K562 (cell line): ENCODE results near the gene PRSS21. TPM values are rescaled to one million over a fixed set of nuclear protein-coding genes. Genes with fewer than 3 reads are reported as not detected.

ENCODE experiments used
- AFF1 ChIP-seq, 2 experiments: fragments of 450-650 bp; IDR thresholded peaks; 2 replicates each; pipeline ENCODE4 v1.6.1; 2018; ENCODE audit warnings: mild to moderate bottlenecking in 2 of 2, low read depth in 1 of 2; ENCODE audit not compliant: partially characterized antibody in 2 of 2
- BRD4 ChIP-seq: fragments of 200-600 bp; sonication (generic); IDR thresholded peaks from 2 replicates; pipeline ENCODE4 v1.6.1; 2017; ENCODE audit warnings: inconsistent platforms
- CHCHD3 ChIP-seq: fragments of 250-450 bp; sonication (Bioruptor Pico); IDR thresholded peaks from 2 replicates; pipeline ENCODE4 v2.1.2; 2022; ENCODE audit warnings: mild to moderate bottlenecking
- EP300 ChIP-seq: IDR thresholded peaks from 2 replicates; pipeline ENCODE4 v1.6.1; 2012; ENCODE audit warnings: low read length, improper control_type of control experiment
- FOXK2 ChIP-seq, 2 experiments: fragments of 450-650 bp; IDR thresholded peaks in 1 of 2; conservative IDR thresholded peaks in 1 of 2; 2 replicates each; pipeline ENCODE4 v1.6.1; 2016; ENCODE audit warnings: low read depth in 2 of 2, mild to moderate bottlenecking in 1 of 2
- HMG20A ChIP-seq: fragments of 450-650 bp; formaldehyde crosslinking; conservative IDR thresholded peaks from 2 replicates; pipeline ENCODE4 v1.4.0; 2020; ENCODE audit warnings: mild to moderate bottlenecking, mixed read lengths
- IRF2 ChIP-seq: sonication (generic); formaldehyde crosslinking; IDR thresholded peaks from 2 replicates; pipeline ENCODE4 v1.8.1; 2022; ENCODE audit warnings: mild to moderate bottlenecking, missing genetic modification reagents
- KLF6 ChIP-seq: fragments of 250-450 bp; sonication (Bioruptor Pico); IDR thresholded peaks from 2 replicates; pipeline ENCODE4 v1.4.0; 2020; ENCODE audit warnings: mild to moderate bottlenecking, moderate library complexity, borderline replicate concordance
- LEF1 ChIP-seq: fragments of 450-650 bp; IDR thresholded peaks from 2 replicates; pipeline ENCODE4 v1.6.1; 2016; ENCODE audit warnings: mild to moderate bottlenecking
- NCOA2 ChIP-seq, 2 experiments: fragments of 450-650 bp; IDR thresholded peaks; 2 replicates each; pipeline ENCODE4 v1.6.1; 2018; ENCODE audit warnings: mild to moderate bottlenecking in 2 of 2, moderate library complexity in 1 of 2; ENCODE audit not compliant: partially characterized antibody in 2 of 2
- PHB2 ChIP-seq: fragments of 450-650 bp; IDR thresholded peaks from 2 replicates; pipeline ENCODE4 v1.6.1; 2017; ENCODE audit warnings: low read depth
- PML ChIP-seq: IDR thresholded peaks from 2 replicates; pipeline ENCODE4 v1.6.1; 2012; ENCODE audit warnings: low read length, inconsistent platforms
- RFX5 ChIP-seq: IDR thresholded peaks from 2 replicates; pipeline ENCODE4 v1.6.1; 2011; ENCODE audit warnings: low read depth, mild to moderate bottlenecking, improper control_type of control experiment, low read length
- RUNX1 ChIP-seq: sonication (generic); IDR thresholded peaks from 2 replicates; pipeline ENCODE4 v1.6.1; 2016; ENCODE audit warnings: antibody characterized with exemption, low read depth
- SRSF9 ChIP-seq: fragments of 200-400 bp; formaldehyde crosslinking; IDR thresholded peaks from 2 replicates; pipeline ENCODE4 v1.6.1; 2017; ENCODE audit warnings: low read depth, low read length, borderline replicate concordance
- ZNF431 ChIP-seq: sonication (generic); formaldehyde crosslinking; IDR thresholded peaks from 2 replicates; pipeline ENCODE4 v1.8.0; 2022; ENCODE audit warnings: mild to moderate bottlenecking, missing genetic modification reagents
- ZNF766 ChIP-seq: fragments of 200-800 bp; sonication (Bioruptor generic); conservative IDR thresholded peaks from 2 replicates; pipeline ENCODE4 v1.6.1; 2016; ENCODE audit warnings: missing genetic modification characterization, missing compliant biosample characterization
- polyA plus RNA-seq, 8 experiments: library from polyadenylated mRNA; depleted of rRNA in 4 of 8; stranded (reverse) in 5 of 8; unstranded in 3 of 8; fragments of >200 nt; fragmentation: Nextera tagmentation in 2 of 8; fragmentation: Illumina TruSeq in 1 of 8; extraction: Ambion mirVana in 2 of 8; extraction: Trizol in 1 of 8; gene quantifications; 2 replicates each; pipeline versions ENCODE4 v1.2.1 to v1.2.3, GENCODE V29; 2011 to 2014; ENCODE audit warnings: inconsistent platforms in 1 of 8, missing spikeins in 1 of 8
- total RNA-seq, 7 experiments: library from RNA; depleted of rRNA in 6 of 7; stranded (reverse); fragments of >200 nt in 6 of 7; fragmentation: Illumina TruSeq in 2 of 7; extraction: Trizol in 2 of 7; gene quantifications; 2 replicates each; pipeline versions ENCODE4 v1.2.1 to v1.2.3, GENCODE V29; 2011 to 2021; ENCODE audit warnings: low replicate concordance in 1 of 7
- TF ChIP-seq, protein P1 (sequence below): fragments of 250-450 bp; sonication (Bioruptor Pico); IDR thresholded peaks from 2 replicates; pipeline ENCODE4 v1.8.0; 2021; ENCODE audit warnings: moderate library complexity, mild to moderate bottlenecking, inconsistent platforms
- TF ChIP-seq, protein P2 (sequence below): sonication (generic); formaldehyde crosslinking; IDR thresholded peaks from 2 replicates; pipeline ENCODE4 v1.8.1; 2023; ENCODE audit warnings: mild to moderate bottlenecking, missing genetic modification reagents

PRSS21 gene
- total and polyA plus RNA-seq, 9 of the 15 experiments (the other 6 are each of a cell fraction or from before 2014, with no cell fraction given), result 12.1 to 121 (median 61.3) TPM

GRCh38 chr16:2776500-2777139 lies 40.4 kb upstream of the PRSS21 start (continued):
- TF ChIP-seq ZNF766 (CRISPR knock-in tag), result no peak
- peak in 1 of 2 experiments; percentile 47; a peak in 2 of 4 replicates for TF ChIP-seq FOXK2 (conservative IDR thresholded peaks at IDR 0.05 in 1 of 2, IDR thresholded peaks at IDR 0.05 in 1 of 2; ENCODE audit: low read depth in 2 of 2)
- no peak for TF ChIP-seq EP300
- TF ChIP-seq KLF6 (CRISPR knock-in tag), result no peak
- TF ChIP-seq BRD4, result no peak
- TF ChIP-seq CHCHD3 (CRISPR knock-in tag), result no peak
- no peak for TF ChIP-seq IRF2 (CRISPR knock-in tag)
- no peak for TF ChIP-seq NCOA2 (IDR thresholded peaks at IDR 0.05; ENCODE audit: partially characterized antibody in 2 of 2)
- TF ChIP-seq SRSF9, result no peak
- no peak for TF ChIP-seq LEF1
- TF ChIP-seq PHB2, result no peak
- TF ChIP-seq RUNX1, result no peak
- no peak for TF ChIP-seq AFF1 (IDR thresholded peaks at IDR 0.05; ENCODE audit: low read depth in 1 of 2, partially characterized antibody in 2 of 2)
- TF ChIP-seq RFX5, result no peak
- TF ChIP-seq, protein P1, sequence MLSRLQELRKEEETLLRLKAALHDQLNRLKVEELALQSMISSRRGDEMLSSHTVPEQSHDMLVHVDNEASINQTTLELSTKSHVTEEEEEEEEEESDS, result no peak
- TF ChIP-seq, protein P2, sequence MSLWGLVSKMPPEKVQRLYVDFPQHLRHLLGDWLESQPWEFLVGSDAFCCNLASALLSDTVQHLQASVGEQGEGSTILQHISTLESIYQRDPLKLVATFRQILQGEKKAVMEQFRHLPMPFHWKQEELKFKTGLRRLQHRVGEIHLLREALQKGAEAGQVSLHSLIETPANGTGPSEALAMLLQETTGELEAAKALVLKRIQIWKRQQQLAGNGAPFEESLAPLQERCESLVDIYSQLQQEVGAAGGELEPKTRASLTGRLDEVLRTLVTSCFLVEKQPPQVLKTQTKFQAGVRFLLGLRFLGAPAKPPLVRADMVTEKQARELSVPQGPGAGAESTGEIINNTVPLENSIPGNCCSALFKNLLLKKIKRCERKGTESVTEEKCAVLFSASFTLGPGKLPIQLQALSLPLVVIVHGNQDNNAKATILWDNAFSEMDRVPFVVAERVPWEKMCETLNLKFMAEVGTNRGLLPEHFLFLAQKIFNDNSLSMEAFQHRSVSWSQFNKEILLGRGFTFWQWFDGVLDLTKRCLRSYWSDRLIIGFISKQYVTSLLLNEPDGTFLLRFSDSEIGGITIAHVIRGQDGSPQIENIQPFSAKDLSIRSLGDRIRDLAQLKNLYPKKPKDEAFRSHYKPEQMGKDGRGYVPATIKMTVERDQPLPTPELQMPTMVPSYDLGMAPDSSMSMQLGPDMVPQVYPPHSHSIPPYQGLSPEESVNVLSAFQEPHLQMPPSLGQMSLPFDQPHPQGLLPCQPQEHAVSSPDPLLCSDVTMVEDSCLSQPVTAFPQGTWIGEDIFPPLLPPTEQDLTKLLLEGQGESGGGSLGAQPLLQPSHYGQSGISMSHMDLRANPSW, result no peak
- TF ChIP-seq HMG20A (CRISPR knock-in tag), result no peak
- TF ChIP-seq PML, result no peak
- no peak for TF ChIP-seq ZNF431 (CRISPR knock-in tag)
